ENCODE results near the gene IDE.
"Not testable (repeated sequence)": the region's sequence is repeated elsewhere in the genome, so short reads cannot be mapped to it uniquely, and the experiment has no call there.

IDE gene

GRCh38 chr10:92483539-92483938 is 90.4 kb downstream of the IDE start:
- DNase-seq, result no peak

DNA sequence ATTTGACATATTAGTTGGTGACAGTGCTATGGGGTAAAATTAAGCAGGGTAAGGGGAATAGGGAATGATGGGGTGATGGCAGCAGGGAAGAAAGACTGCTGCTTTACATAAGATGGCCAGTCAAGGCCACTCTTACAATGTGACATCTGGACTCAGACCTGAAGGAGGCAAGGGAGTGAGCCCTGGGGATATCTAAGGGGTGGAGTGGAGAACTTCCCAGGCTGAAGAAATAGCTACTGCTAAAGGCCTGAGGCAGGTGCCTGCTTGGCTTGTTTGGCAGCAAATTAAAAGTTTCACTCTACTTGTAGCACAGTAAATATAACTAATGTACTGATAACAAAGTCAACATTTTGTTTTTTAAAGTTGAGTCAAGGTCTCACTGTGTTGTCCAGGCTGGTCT is 93.5 kb downstream of the IDE start:
- no peak for DNase-seq

GRCh38 chr10:92479547-92479946 is 94.3 kb downstream of the IDE start:
- DNase-seq, result no peak

DNA sequence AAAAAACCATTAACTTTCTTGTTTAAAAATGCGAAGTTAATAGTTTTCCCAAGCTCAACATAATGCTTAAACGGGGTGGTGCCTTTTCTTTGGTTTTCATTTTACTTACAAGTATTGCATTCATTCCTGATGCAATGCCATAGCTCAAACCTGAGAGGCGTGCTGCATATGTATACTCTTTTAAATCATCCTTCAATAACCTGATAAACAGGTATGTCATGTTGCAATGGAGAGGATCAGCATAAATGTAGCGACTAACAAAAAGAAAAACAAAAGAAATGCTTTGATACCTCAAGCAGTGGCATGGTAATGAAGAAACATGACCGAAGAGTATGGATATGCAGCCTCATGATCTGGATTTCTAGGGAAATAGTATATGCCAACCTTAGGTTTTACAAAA is 95.4 kb downstream of the IDE start:
- DNase-seq, result no peak

DNA sequence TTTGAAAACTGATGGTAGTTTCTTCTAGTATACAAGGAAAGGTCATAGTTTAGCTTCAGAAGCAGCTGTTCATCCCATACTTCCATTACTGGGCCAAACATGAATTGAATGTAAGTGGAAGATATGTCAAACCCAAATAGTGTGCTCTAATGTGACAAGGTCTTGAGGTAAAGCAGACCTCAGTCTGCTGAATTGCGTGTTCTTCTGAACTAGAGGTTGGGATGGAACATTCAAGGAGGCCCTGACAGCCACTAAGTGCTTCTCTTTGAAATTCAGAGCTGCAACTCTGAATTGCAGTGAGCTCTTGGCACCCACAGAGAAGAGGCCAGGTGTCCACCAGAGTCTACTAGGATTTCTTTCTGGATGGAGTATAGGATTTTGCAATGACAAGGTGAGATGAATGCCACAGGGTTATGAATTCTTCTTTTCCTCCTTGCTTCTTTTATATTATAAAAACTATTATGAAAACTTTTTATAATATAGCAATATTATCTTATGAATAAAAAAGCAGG is 98.5 kb downstream of the IDE start:
- no peak for DNase-seq

- no peak for DNase-seq
Observed at GRCh38 chr10:92470026-92470425, 103.9 kb downstream of the IDE start.

DNA sequence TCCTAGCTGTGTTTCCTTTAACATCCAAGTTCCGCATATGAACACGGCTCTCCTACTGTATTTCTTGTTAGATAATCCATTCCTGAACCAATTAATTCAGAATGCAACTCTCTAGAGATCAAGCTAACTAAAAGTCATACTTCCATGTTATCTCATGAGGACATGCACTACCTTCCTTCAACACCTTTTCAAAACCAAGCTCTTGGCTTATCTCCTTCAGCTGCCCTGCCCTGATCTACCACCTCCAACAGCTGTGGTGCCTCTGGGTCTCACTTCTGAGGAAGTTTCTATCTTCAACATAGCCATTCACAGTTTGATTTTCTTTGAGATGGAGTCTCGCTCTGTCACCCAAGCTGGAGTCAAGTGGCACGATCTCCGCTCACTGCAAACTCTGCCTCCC is 109.5 kb downstream of the IDE start:
- no peak for DNase-seq

DNA sequence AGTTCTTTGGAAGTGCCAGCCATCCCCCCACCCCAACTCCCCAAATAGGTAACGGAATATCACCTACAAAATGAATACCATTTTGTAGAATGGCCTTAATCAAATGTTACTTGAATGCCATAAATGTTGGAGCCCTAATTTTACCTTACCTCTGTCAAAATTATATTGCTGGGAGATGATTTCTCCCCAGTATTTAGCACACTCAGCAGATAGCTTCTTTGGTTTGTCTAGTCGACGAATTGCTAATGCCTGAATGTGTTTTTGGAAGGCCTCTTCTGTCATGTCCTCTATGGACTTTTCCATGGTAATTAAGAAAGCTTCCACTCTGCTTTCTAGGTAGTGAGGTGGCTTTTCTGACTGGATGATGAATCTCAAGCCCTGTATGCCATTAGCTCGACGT is 110.3 kb downstream of the IDE start:
- no peak for DNase-seq

- not testable (repeated sequence) for DNase-seq
Observed at GRCh38 chr10:92454955-92455354, 118.9 kb downstream of the IDE start.

- DNase-seq, result no peak
Observed at GRCh38 chr10:92452313-92452712, 121.6 kb downstream of the IDE start.

DNA sequence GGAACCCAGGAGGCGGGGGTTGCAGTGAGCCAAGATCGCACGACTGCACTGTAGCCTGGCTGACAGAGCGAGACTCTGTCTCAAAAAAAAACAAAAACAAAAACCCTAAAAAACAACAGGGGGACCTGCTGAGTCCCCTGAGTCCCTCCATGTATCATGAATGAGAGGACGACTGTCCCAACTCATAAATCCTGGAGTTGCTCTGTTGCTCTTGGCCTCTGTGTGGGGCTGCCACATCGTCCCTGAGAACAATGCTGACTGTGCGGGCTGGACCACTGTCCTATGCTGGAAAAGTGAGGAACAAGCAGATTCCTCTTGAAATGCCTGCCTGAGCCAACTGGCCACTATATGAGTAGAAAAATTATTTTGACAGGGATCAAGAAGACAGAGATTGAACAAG is 122.5 kb downstream of the IDE start:
- DNase-seq, result no peak

GRCh38 chr10:92450896-92451295 is 123.0 kb downstream of the IDE start:
- no peak for DNase-seq

DNA sequence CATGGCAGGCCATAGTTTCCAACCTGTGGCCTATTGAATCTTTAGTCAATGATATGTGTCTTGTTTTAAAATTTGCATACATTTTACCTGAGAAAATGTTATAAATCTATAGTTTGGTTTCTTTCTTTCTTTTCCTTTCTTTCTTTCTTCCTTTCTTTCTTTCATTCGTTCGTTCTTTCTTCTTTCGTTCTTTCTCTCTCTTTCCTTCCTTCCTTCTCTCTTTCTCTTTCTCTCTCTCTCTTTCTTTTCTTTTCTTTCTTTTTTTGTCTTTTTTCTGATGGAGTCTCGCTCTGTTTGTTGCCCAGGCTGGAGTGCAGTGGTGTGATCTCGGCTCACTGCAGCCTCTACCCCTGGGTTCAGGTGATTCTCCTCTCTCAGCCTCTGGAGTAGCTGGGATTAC is 133.3 kb downstream of the IDE start:
- no peak for DNase-seq

DNA sequence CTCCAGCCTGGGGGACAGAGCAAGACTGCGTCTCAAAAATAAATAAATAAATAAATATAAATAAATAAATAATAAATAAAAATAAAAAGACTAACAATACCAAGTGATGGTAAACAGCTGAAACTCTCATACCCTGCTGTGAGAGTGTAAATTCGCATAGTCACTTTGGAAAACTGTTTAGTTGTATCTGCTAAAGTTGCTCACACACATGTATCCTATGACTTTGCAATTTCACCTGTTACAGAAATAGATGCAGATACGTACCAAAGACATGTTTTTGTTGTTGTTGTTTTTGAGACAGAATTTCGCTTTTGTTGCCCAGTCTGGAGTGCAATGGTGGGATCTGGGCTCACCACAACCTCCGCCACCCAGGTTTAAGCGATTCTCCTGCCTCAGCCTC is 135.7 kb downstream of the IDE start:
- no peak for DNase-seq

DNA sequence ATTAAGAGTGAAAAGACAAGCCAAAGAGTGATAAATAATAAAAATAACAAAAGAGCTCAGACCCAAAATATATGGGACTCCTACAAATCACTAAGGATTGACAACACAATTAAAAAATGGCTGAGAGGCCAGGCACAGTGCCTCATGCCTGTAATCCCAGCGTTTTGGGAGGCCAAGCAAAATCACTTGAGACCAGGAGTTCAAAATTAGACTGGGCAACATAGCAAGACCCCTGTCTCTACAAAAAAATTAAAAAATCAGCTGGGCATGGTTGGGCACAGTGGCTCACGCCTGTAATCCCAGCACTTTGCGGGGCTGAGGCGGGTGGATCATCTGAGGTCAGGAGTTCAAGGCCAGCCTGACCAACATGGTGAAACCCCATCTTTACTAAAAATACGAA is 137.3 kb downstream of the IDE start:
- no peak for DNase-seq

- not testable (repeated sequence) for DNase-seq
Observed at GRCh38 chr10:92436065-92436464, 137.8 kb downstream of the IDE start.

- DNase-seq, result no peak
Observed at GRCh38 chr10:92434385-92434784, 139.5 kb downstream of the IDE start.

DNA sequence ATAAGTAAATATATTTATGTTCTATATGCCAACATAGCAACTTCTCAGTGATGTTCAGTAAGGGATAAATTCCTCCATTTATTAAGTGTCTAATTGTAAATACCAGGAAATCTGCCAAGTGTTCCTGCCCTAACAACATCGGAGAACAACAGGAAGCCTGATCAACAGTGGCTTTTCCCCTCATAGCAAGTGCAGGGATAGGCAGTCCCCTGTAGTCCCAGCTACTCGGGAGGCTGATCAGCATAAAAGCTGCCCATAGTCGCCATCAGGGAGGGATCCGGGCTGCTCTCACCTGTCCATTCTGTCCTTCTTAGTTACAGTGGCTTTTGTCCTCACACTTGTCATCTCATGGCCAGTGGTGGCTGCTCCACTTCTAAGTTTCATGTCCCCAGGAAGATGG is 141.3 kb downstream of the IDE start:
- no peak for DNase-seq

DNA sequence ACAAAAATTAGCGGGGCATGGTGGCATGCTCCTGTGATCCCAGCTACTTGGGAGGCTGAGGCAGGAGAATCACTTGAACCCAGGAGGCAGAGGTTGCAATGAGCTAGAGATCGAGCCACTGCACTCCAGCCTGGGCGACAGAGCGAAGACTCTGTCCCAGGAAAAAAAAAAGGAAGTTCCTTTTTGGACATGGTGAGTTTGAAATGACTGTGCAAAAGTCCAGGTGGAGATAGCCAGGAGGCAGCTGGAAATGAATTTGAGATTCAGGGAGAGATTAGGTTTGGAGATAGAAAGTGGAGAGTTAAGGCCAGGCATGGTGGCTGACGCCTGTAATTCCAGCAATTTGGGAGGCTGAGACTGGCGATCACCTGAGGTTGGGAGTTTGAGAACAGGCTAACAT is 143.8 kb downstream of the IDE start:
- DNase-seq, result no peak

DNA sequence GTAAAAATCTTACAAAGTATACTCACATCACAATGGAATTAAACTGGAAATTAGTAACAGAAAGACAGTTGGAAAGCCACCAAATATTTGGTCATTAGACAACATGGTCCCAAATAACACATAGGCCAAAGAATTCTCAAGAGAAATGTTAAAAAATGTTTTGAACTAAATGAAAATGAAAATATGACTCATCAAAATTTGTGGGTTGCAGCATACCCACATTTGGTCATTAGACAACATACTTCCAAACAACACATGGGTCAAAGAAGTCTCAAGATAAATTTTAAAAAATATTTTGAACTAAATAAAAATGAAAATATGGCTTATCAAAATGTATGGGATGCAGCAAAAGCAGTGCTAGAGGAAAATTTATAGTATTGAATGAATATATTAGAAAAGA is 152.3 kb downstream of the IDE start:
- no peak for DNase-seq

DNA sequence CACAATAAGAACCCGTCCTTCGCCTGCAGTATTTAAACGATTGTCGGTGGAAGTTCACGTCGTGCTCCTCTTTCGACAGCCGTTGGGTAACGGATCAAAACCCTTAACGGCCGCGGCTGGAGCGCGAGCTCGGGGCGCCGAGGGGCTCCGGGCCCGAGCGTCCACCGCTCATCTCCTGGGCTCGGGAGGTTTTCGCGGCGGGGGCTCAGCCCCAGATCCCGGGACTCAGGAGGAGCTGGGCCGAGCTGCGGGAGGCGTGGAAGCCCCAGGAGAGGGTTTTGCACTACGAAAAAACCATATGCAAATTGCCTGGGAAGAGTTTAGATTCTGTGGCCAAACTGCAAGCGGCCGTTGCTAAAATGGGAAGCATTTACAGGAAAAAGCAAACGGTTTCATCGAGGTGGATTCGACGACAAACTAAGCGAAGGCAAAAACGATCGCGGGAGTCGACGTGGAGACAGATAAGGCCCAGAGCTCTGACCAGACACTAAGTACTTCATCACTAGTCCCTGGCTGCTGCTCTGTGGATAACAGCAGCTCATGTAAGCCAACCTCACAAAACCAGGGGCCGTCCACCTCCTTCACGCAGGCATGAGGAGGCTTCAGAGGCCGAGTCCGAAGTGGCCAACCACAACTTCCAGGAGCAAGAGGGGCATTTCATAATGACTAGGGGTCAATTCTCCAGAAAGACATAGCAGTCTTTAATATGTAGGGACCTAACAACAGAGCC is 153.2 kb downstream of the IDE start:
- peak; percentile 28 for DNase-seq

DNA sequence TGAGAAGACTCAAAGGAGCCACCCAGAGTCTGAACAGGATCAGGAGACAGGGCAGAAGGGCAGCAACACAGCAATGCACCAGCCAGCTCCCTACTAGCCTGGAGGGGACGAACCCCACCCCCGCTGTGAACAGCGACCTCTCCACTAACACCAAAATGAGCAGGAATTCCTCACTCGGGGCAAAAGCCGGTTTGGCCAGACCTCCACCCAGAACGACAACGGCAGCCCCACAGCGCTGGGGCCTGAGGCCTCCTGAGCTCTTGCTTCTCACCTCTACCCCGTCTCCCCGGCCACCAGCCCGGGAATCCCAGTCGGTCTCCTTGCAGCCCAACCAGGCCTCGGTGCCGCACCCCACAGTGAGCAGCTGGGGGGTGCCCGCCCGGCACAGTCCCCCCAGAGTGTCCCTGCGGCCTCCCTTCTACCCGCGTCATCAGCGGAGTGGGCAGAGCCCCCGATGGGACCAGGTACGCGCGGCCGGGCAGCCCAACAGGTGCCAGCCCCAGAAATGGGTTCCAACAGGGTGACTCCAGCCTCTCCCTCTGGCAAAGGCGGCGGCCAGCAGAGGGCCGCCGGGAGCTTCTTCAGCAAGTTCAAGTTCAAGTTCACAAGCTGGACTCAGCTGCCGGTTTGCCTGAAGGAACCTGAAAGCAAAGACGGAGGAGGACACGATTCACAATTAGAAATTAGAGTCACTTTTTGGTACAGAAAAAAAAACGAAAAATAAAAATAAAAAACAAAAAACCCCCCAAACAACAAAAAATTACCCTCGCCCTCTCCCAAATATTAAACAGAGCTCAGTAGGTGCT is 153.9 kb downstream of the IDE start:
- DNase-seq, result peak; percentile 26

DNA sequence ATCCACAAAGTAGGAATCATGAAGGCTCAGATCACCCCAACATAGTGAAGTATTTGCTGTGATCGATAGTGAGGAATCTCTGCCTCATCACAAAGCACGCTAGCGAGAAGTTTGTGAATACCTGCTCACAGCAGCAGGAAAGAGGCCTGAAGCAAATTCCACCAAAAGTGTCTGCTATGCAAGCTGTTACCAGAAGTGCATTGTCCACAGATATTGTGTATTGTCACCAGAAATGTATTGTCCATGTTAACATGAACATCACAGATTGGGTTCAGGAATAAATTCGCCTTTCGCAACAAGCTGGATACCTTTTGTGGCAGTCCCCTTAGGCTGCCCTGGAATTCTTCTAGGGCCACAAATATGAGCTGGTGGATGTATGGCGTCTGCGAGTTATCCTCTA is 155.0 kb downstream of the IDE start:
- no peak for DNase-seq

- no peak for DNase-seq
Observed at GRCh38 chr10:92418221-92418620, 155.7 kb downstream of the IDE start.

Data from femur (tissue), 1 donor.